Endothelial cell of umbilical vein (primary cell): ENCODE data around the gene ZNF256. TPM values are rescaled to one million over a fixed set of nuclear protein-coding genes. Genes with fewer than 3 reads are reported as not detected.

ENCODE experiments used
- BruUV-seq: library from RNA; stranded (reverse); fragments of 400-500 nt; replicated peaks from 2 replicates; lab custom pipeline; 2021; lab: Mats Ljungman, UMichigan
- CTCF ChIA-PET: fragments of 300-600, 350-600 bp; sonication (Branson Sonifier 250); formaldehyde crosslinking; loops from one replicate; lab custom pipeline; 2021; ENCODE audit warnings: antibody characterized with exemption, inconsistent platforms; lab: Charles Lee
- POLR2A ChIA-PET: fragments of 300-600, 350-600 bp; sonication (Branson Sonifier 250); formaldehyde crosslinking; loops from one replicate; lab custom pipeline; 2021; ENCODE audit warnings: antibody characterized with exemption, inconsistent platforms; lab: Charles Lee
- DNase-seq: peaks from one replicate; pipeline ENCODE4 v3.0.0-alpha.2; 2011; ENCODE audit warnings: low read depth, low spot score
- FAIRE-seq: peaks from 2 replicates; lab custom pipeline; 2011; peaks lifted over from hg19 to GRCh38; lab: Jason Lieb, UNC
- H2AFZ ChIP-seq: 2 replicates; pipeline ENCODE4 v1.6.0; 2012; ENCODE audit warnings: low read depth, low read length, control low read depth, inconsistent platforms
- H3K27ac ChIP-seq: 2 replicates; pipeline ENCODE4 v1.5.1; 2011; ENCODE audit warnings: low read depth, mild to moderate bottlenecking, control low read depth, low read length, moderate library complexity; ENCODE audit not compliant: insufficient read depth
- H3K27me3 ChIP-seq, 2 experiments: 2 replicates each; pipeline versions ENCODE4 v1.6.0 to v1.6.1; 2011; ENCODE audit warnings: low read length in 2 of 2, mixed read lengths in 1 of 2; ENCODE audit not compliant: control insufficient read depth in 2 of 2, insufficient read depth in 2 of 2
- H3K36me3 ChIP-seq, 2 experiments: 2 replicates in 1 of 2; 3 replicates in 1 of 2; pipeline ENCODE4 v1.5.1; 2011; ENCODE audit warnings: low read length in 2 of 2, mild to moderate bottlenecking in 1 of 2, moderate library complexity in 1 of 2; ENCODE audit not compliant: control insufficient read depth in 2 of 2, insufficient read depth in 2 of 2; ENCODE audit errors: extremely low read depth in 1 of 2
- H3K4me1 ChIP-seq: 3 replicates; pipeline ENCODE4 v1.5.1; 2011; ENCODE audit warnings: mild to moderate bottlenecking, low read length; ENCODE audit not compliant: control insufficient read depth, insufficient read depth; ENCODE audit errors: extremely low read depth
- H3K4me2 ChIP-seq: 2 replicates; pipeline ENCODE4 v1.6.1; 2011; ENCODE audit warnings: low read length, control low read depth, mixed read lengths; ENCODE audit not compliant: insufficient read depth
- H3K4me3 ChIP-seq, 3 experiments: fragments of 200-600 bp in 1 of 3; sonication (generic), shearing (Covaris generic) in 1 of 3; replicated peaks in 1 of 3; 2 replicates each; pipeline ENCODE4 v1.5.1; 2011 to 2016; ENCODE audit warnings: control low read depth in 3 of 3, low read length in 3 of 3, mild to moderate bottlenecking in 2 of 3, inconsistent platforms in 1 of 3, low read depth in 1 of 3, moderate library complexity in 1 of 3; ENCODE audit not compliant: insufficient read depth in 1 of 3
- H3K79me2 ChIP-seq: 2 replicates; pipeline ENCODE4 v1.6.0; 2012; ENCODE audit warnings: low read length, inconsistent platforms; ENCODE audit not compliant: control insufficient read depth, insufficient read depth
- H3K9ac ChIP-seq: replicated peaks from 2 replicates; pipeline ENCODE3; 2011; ENCODE audit warnings: low read length, control low read depth; ENCODE audit not compliant: insufficient read depth; ENCODE audit errors: extremely low read depth
- H3K9me1 ChIP-seq: replicated peaks from 3 replicates; pipeline ENCODE4 v1.6.0; 2011; ENCODE audit warnings: mild to moderate bottlenecking, low read length; ENCODE audit not compliant: control insufficient read depth, insufficient read depth; ENCODE audit errors: extremely low read depth
- H3K9me3 ChIP-seq: replicated peaks from 2 replicates; pipeline ENCODE4 v1.5.1; 2012; ENCODE audit warnings: low read length, inconsistent platforms; ENCODE audit not compliant: control insufficient read depth, insufficient read depth
- H4K20me1 ChIP-seq: replicated peaks from 2 replicates; pipeline ENCODE3; 2011; ENCODE audit warnings: mild to moderate bottlenecking, low read length; ENCODE audit not compliant: control insufficient read depth, insufficient read depth; ENCODE audit errors: extremely low read depth
- CTCF ChIP-seq, 2 donors: IDR thresholded peaks; 1 replicate in 1 of 2; 2 replicates in 1 of 2; pipeline ENCODE4 v1.5.1; 2011; ENCODE audit warnings: low read length in 2 of 2, mild to moderate bottlenecking in 2 of 2, moderate library complexity in 2 of 2, control low read depth in 1 of 2, inconsistent platforms in 1 of 2, low read depth in 1 of 2; ENCODE audit not compliant: insufficient read depth in 1 of 2; ENCODE audit errors: extremely low read depth in 1 of 2
- EZH2 ChIP-seq: IDR thresholded peaks from 2 replicates; pipeline ENCODE4 v1.6.1; 2012; ENCODE audit warnings: borderline replicate concordance, low read depth, mild to moderate bottlenecking, moderate library complexity, low read length, inconsistent platforms; ENCODE audit not compliant: severe bottlenecking
- FOS ChIP-seq: IDR thresholded peaks from 2 replicates; pipeline ENCODE4 v1.6.1; 2011; ENCODE audit warnings: mild to moderate bottlenecking, low read length, moderate library complexity, borderline replicate concordance; ENCODE audit not compliant: insufficient read depth
- GATA2 ChIP-seq: IDR thresholded peaks from 2 replicates; pipeline ENCODE4 v1.7.0; 2011; ENCODE audit warnings: low read depth, mild to moderate bottlenecking, moderate library complexity, mixed read lengths, low read length; ENCODE audit not compliant: insufficient read length, insufficient read depth
- MAX ChIP-seq: IDR thresholded peaks from 2 replicates; pipeline ENCODE4 v1.6.1; 2011; ENCODE audit not compliant: insufficient read depth, insufficient read length
- MYC ChIP-seq: IDR thresholded peaks from one replicate; pipeline ENCODE4 v1.6.1; 2011; ENCODE audit warnings: mild to moderate bottlenecking, low read depth, low read length
- POLR2A ChIP-seq: IDR thresholded peaks from 2 replicates; pipeline ENCODE4 v1.6.1; 2012; ENCODE audit warnings: low read depth, mild to moderate bottlenecking, control low read depth, low read length
- dilution Hi-C: fragments of 300-500 bp; cut with MboI; formaldehyde crosslinking; loops from one replicate; pipeline ENCODE4 v1.15.0; 2019; ENCODE audit warnings: low sequenced_read_pairs; ENCODE audit not compliant: extremely low pct_ligation_motif_present
- intact Hi-C: fragments of 100-400 bp; cut with micrococcal nuclease; formaldehyde crosslinking; loops from one replicate; pipeline ENCODE4 v1.10.0; 2022
- polyA plus RNA-seq, 4 experiments: library from polyadenylated mRNA; depleted of rRNA in 3 of 4; stranded (reverse) in 3 of 4; unstranded in 1 of 4; fragments of >200 nt; gene quantifications; 2 replicates each; pipeline versions ENCODE4 v1.2.1 to v1.2.3, GENCODE V29; 2011 to 2012; ENCODE audit warnings: missing spikeins in 1 of 4
- total RNA-seq: library from RNA; stranded (reverse); gene quantifications from 2 replicates; pipeline ENCODE4 v1.2.3, GENCODE V29; 2021

Gene ZNF256
- total and polyA plus RNA-seq, 2 donors (not counting 3 experiments of a cell fraction or from before 2014, with no cell fraction given), result 1.9 to 4.0 TPM

GRCh38 chr19:57935731-57936130, 11.8 kb downstream of the ZNF256 start:
- POLR2A ChIA-PET, result no interaction called here
- Histone ChIP-seq H3K36me3 (no peaks in the 10 kb centered on the region), H4K20me1 (no peaks in the 10 kb centered on the region), H3K4me2 (no peak overlapping the region), H3K4me3 (no peak overlapping the region), H3K27me3 (no peaks in the 10 kb centered on the region), H3K79me2 (no peaks in the 10 kb centered on the region), H3K9me1 (no peaks in the 10 kb centered on the region), H3K9me3 (no peaks in the 10 kb centered on the region), H3K4me1 (peaks cover 5% of the 10 kb centered on the region), H2AFZ (no peak overlapping the region), H3K9ac (no peak overlapping the region), H3K27ac (no peak overlapping the region)
- DNase-seq (no peak), FAIRE-seq (peak; percentile 58)
- dilution Hi-C loops, result no loop called here
- CTCF ChIA-PET, result interaction anchor here (1.4 to 1.9 kb wide), 2 partner anchors 19 to 67 kb away, joined by 3 to 6 read pairs; partner anchors contain the start of genes ZNF417 and ZNF606
- TF ChIP-seq MAX, result no peak
- no peak for TF ChIP-seq GATA2
- no peak for TF ChIP-seq EZH2
- no peak for TF ChIP-seq POLR2A
- no peak for TF ChIP-seq FOS
- TF ChIP-seq CTCF (IDR thresholded peaks at IDR 0.05; ENCODE audit: extremely low read depth in 1 of 2, insufficient read depth in 1 of 2, low read depth in 1 of 2, low read length in 2 of 2), result no peak
- TF ChIP-seq MYC, result no peak
- intact Hi-C loops, result no loop called here
- BruUV-seq, result no TSS peak
